GM18517 (cell line): ENCODE data around the gene RHOF.
"Not testable (repeated sequence)": the region's sequence is repeated elsewhere in the genome, so short reads cannot be mapped to it uniquely, and the experiment has no call there.

Experiments used
- ATAC-seq: cut with Tn5 transposase; IDR thresholded peaks from one replicate; pipeline ENCODE4 v1.9.1; 2021; ENCODE audit warnings: mild to moderate bottlenecking, moderate library complexity; ENCODE audit not compliant: unreplicated experiment

Gene RHOF

GRCh38 chr12:121750507-121750955 lies 43.0 kb downstream of the RHOF start:
- ATAC-seq: no peak

GRCh38 chr12:121749267-121749666 lies 44.2 kb downstream of the RHOF start:
- ATAC-seq: no peak

GRCh38 chr12:121748571-121749265 lies 44.8 kb downstream of the RHOF start:
- ATAC-seq: no peak

- no peak for ATAC-seq
Observed at GRCh38 chr12:121748218-121748570, 45.3 kb downstream of the RHOF start.

GRCh38 chr12:121745545-121745944 lies 47.9 kb downstream of the RHOF start:
- ATAC-seq: not testable (repeated sequence)

- ATAC-seq: no peak
Observed at GRCh38 chr12:121741743-121742142, 51.7 kb downstream of the RHOF start.

- no peak for ATAC-seq
Observed at GRCh38 chr12:121740847-121741246, 52.6 kb downstream of the RHOF start.

- no peak for ATAC-seq
Observed at GRCh38 chr12:121738340-121738858, 55.1 kb downstream of the RHOF start.

GRCh38 chr12:121733849-121734248 lies 59.6 kb downstream of the RHOF start:
- ATAC-seq: no peak

GRCh38 chr12:121731473-121731872 lies 62.0 kb downstream of the RHOF start:
- no peak for ATAC-seq

- ATAC-seq: no peak
Observed at GRCh38 chr12:121729021-121729420, 64.5 kb downstream of the RHOF start.
